ENCODE data around the gene CEL.
"Not testable (repeated sequence)": the region's sequence is repeated elsewhere in the genome, so short reads cannot be mapped to it uniquely, and the experiment has no call there.

The CEL gene

GRCh38 chr9:133046900-133047295 lies 14.9 kb upstream of the CEL start:
- no peak for DNase-seq (ENCODE audit: low read depth in 2 of 2)

- DNase-seq (ENCODE audit: low read depth in 2 of 2), result no peak
These were observed 13.2 kb upstream of the CEL start for GRCh38 chr9:133048595-133048994.

GRCh38 chr9:133049043-133049442 lies 12.7 kb upstream of the CEL start:
- DNase-seq (ENCODE audit: low read depth in 2 of 2), result no peak

GRCh38 chr9:133050142-133050541 lies 11.6 kb upstream of the CEL start:
- DNase-seq (ENCODE audit: low read depth in 2 of 2), result no peak

GRCh38 chr9:133050781-133051180 lies 11.0 kb upstream of the CEL start:
- no peak for DNase-seq (ENCODE audit: low read depth in 2 of 2)

- DNase-seq (ENCODE audit: low read depth in 2 of 2), result no peak
These were observed 10.4 kb upstream of the CEL start for GRCh38 chr9:133051281-133051900.

- DNase-seq (ENCODE audit: low read depth in 2 of 2), result no peak
These were observed 9.7 kb upstream of the CEL start for GRCh38 chr9:133051966-133052539.

- DNase-seq (ENCODE audit: low read depth in 2 of 2), result no peak
These were observed 7.4 kb upstream of the CEL start for GRCh38 chr9:133054194-133054890.

- no peak for DNase-seq (ENCODE audit: low read depth in 2 of 2)
These were observed 6.8 kb upstream of the CEL start for GRCh38 chr9:133054966-133055365.

GRCh38 chr9:133055788-133056420 lies 5.9 kb upstream of the CEL start:
- no peak for DNase-seq (ENCODE audit: low read depth in 2 of 2)

- no peak for DNase-seq (ENCODE audit: low read depth in 2 of 2)
These were observed 5.2 kb upstream of the CEL start for GRCh38 chr9:133056533-133056932.

GRCh38 chr9:133057006-133057405 lies 4.8 kb upstream of the CEL start:
- DNase-seq (ENCODE audit: low read depth in 2 of 2), result no peak

- no peak for DNase-seq (ENCODE audit: low read depth in 2 of 2)
These were observed 4.2 kb upstream of the CEL start for GRCh38 chr9:133057553-133057952.

- no peak for DNase-seq (ENCODE audit: low read depth in 2 of 2)
These were observed 3.7 kb upstream of the CEL start for GRCh38 chr9:133058071-133058470.

GRCh38 chr9:133058550-133059320 lies 3.0 kb upstream of the CEL start:
- DNase-seq (ENCODE audit: low read depth in 2 of 2), result no peak

GRCh38 chr9:133059623-133060022 lies 2.2 kb upstream of the CEL start:
- no peak for DNase-seq (ENCODE audit: low read depth in 2 of 2)

GRCh38 chr9:133060417-133060841 lies 1.4 kb upstream of the CEL start:
- DNase-seq (ENCODE audit: low read depth in 2 of 2), result no peak

GRCh38 chr9:133061019-133061763 lies 590 bp upstream of the CEL start:
- not testable (repeated sequence) for DNase-seq (ENCODE audit: low read depth in 2 of 2)

GRCh38 chr9:133062569-133062968 lies 788 bp downstream of the CEL start:
- DNase-seq (ENCODE audit: low read depth in 2 of 2), result not testable (repeated sequence)

GRCh38 chr9:133063159-133063499 lies 1.3 kb downstream of the CEL start:
- no peak for DNase-seq (ENCODE audit: low read depth in 2 of 2)

GRCh38 chr9:133063500-133064231 lies 1.9 kb downstream of the CEL start:
- DNase-seq (ENCODE audit: low read depth in 2 of 2), result no peak

Data from stimulated activated CD4-positive, alpha-beta T cell treated with anti-CD3 and anti-CD28 coated beads, Interleukin-4, amount 100 ng/mL, for 48 hours (primary cell).